ENCODE results near the gene KHNYN.
"Not testable (repeated sequence)": the region's sequence is repeated elsewhere in the genome, so short reads cannot be mapped to it uniquely, and the experiment has no call there.

Gene KHNYN

DNA sequence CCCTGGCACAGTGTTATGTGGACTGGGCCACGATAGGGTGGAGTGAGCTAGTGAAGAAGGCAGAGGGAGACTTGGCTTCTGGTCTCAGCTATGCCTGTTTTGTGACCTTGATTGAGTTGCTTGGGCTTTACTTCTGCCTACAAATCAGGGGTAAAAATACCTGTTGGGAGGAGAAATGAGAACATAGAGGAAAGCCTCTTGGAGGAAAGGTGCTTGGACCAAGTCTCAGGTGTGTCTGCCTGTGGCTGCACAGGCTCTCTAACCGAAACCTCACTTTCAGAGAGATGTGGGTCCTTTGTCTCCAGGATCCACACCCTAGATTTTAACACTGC is 7.9 kb downstream of the KHNYN start:
- DNase-seq (ENCODE audit: low read depth): no peak

GRCh38 chr14:24438223-24439097 is 8.7 kb downstream of the KHNYN start:
- no peak for DNase-seq (ENCODE audit: low read depth)

DNA sequence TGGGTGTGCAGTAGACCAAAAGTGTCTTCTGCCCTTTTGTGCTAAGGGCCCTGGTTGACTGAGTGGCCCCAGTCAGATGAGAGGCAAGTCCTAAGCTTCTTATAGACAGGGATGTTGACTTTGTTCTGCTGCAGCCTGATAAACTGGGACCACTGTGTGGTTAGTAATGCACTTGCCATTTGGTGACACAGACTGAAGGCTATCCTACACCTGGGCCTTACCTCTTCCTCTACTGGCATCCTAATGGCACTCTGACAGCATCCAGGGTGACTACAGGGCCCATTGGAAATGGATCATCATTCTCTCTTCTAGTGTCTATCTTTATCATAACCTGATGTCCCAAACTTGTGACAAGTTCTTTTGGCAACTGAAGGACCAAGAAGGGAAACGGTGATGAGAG is 9.5 kb downstream of the KHNYN start:
- no peak for DNase-seq (ENCODE audit: low read depth)

- no peak for DNase-seq (ENCODE audit: low read depth)
Observed at GRCh38 chr14:24439830-24440605, 10.3 kb downstream of the KHNYN start.

GRCh38 chr14:24440606-24441399 is 11.0 kb downstream of the KHNYN start:
- no peak for DNase-seq (ENCODE audit: low read depth)

- DNase-seq (ENCODE audit: low read depth): no peak
Observed at GRCh38 chr14:24441485-24441884, 11.7 kb downstream of the KHNYN start.

- no peak for DNase-seq (ENCODE audit: low read depth)
Observed at GRCh38 chr14:24441904-24442239, 12.1 kb downstream of the KHNYN start.

GRCh38 chr14:24442240-24443052 is 12.7 kb downstream of the KHNYN start, which contains the start of gene SDR39U1:
TSS of gene SDR39U1 (minus strand) at chr14:24442776. CDS start at chr14:24442769, 7 bp downstream.
- DNase-seq (ENCODE audit: low read depth): peak; percentile 90

- DNase-seq (ENCODE audit: low read depth): no peak
Observed at GRCh38 chr14:24443053-24443665, 13.4 kb downstream of the KHNYN start.

- DNase-seq (ENCODE audit: low read depth): not testable (repeated sequence)
Observed at GRCh38 chr14:24450828-24451227, 21.1 kb downstream of the KHNYN start.

- no peak for DNase-seq (ENCODE audit: low read depth)
Observed at GRCh38 chr14:24456980-24457379, 27.2 kb downstream of the KHNYN start.

- no peak for DNase-seq (ENCODE audit: low read depth)
Observed at GRCh38 chr14:24458736-24459135, 29.0 kb downstream of the KHNYN start.

GRCh38 chr14:24459331-24459730 is 29.6 kb downstream of the KHNYN start:
- no peak for DNase-seq (ENCODE audit: low read depth)

GRCh38 chr14:24461336-24461735 is 31.6 kb downstream of the KHNYN start:
- no peak for DNase-seq (ENCODE audit: low read depth)

DNA sequence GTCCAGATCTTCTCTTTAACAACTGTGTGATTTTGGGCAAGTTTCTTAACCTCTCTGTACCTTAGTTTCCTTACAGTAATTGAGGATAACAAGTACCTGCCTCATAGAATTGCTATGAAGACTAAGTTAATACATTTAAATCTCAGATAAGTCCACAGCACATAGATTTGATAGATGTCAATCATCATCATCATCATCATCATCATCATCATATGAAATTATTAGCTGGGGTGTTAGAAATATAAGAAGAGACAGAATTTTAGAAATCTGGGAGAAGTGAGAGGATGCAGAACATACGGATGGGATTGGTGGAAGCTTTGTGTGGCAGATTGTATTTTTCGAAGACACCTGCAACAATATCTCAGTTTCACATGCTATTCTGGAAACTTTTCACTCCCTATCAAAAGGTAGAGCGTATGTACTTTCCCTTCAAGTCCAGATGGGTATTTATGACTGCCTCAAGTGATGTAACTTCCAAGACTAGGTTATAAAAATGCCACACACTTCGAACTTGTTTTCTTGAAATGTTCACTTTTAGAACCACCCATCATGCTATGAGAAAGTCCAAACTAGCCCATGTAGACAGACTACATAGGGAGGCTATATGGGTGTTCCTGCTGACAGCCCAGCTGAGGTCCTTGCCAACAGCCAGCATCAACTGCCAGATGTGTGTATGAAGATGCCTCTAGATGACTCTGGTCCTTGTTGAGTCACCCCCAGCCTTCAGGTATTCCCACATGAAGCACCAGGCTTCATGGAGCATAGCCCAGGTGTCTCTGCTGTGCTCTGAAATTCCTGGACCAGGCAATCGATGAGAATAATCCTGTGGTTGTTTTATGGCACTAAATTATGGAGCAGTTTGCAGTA is 33.5 kb downstream of the KHNYN start:
- no peak for DNase-seq (ENCODE audit: low read depth)

DNA sequence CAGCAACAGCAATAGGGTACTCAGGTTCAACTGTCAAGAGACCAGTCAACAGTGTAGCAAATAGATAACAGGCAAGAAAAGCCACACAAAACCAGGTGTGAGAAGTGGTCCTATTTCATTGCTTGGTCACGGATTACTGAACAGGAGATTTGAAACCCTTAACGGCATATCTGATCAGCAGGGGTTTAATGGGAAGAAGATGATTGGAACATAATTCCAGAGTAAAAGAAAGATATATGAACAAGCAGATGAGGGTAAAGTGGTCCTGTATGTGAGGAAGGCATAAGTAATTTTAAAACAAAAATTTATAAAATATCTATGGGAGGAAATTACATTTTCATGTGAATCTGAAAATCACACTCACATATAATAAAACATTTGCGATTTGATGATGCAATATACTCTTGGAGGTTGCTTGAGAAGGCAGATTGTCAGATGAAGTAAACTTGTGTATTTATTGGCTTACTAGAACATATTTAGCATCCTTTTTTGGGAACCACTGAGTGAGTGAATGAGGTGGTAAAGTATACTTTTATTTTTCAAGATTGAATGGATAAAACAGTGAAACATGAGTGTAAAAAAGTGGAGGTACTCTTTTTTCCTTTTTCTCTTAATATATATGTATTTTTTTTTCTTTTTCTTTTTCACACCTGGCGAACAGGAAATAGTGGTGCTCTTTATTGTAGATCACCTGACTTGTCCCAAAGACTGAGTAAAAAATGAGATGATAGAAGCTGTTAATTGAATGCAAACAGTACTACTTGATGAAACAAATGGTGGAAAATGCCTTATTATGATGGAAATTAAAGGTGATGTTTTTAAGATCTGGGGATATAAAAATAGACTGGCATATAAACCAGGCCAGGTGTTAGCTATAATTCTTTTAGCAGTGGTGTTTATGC is 34.4 kb downstream of the KHNYN start:
- DNase-seq (ENCODE audit: low read depth): no peak

DNA sequence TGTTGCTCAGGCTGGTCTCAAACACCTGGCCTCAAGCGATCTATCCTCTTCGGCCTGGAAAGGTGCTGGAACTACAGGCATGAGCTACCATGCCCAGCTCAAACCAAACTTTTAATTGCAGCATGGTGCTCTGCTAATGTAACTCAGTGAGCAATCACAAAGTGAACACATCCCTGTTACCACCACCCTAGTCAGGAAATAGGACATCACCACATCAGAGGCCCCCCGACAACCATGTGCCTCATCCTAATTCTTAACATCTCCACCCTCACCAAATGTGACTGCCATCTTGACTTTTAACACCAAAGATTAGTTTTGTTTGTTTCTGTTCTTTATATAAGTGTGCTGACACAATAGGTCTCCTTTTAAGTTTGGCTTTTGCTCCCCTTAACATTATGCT is 35.6 kb downstream of the KHNYN start:
- DNase-seq (ENCODE audit: low read depth): no peak

DNA sequence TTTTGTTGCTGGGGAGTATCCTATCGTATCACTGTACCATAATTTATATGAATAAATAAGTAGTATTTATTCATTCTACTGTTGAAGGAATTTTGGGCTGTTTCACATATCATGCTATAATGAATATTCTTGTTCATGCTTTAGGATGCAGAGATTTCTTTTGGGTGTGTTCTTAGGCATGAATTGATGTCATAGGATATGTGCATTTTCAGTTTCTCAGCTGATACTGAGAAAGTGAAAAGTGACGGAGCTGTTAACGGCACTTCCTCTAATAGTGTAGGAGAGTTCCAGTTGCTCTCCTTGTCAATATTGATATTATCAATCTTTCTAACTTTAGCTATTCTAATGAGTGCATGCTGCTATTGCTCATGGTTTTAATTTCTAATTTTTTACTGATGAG is 36.1 kb downstream of the KHNYN start:
- DNase-seq (ENCODE audit: low read depth): no peak

- not testable (repeated sequence) for DNase-seq (ENCODE audit: low read depth)
Observed at GRCh38 chr14:24470450-24470849, 40.7 kb downstream of the KHNYN start.
